Measurements from ENCODE around the gene SAMD9L.

The SAMD9L gene

GRCh38 chr7:93092757-93093370, 55.3 kb downstream of the SAMD9L start:
- peak; percentile 31 for DNase-seq
- in situ Hi-C loops (cut with MboI; ENCODE audit: low pct_unique_long_range_greater_than_20kb, low sequenced_read_pairs), result no loop called here
